ENCODE results near the gene BUB3. TPM values are rescaled to one million over a fixed set of nuclear protein-coding genes. Genes with fewer than 3 reads are reported as not detected.
"Not testable (repeated sequence)": the region's sequence is repeated elsewhere in the genome, so short reads cannot be mapped to it uniquely, and the experiment has no call there.

Gene BUB3
- total RNA-seq, 1 donor from 2014 or later = 213 TPM

DNA sequence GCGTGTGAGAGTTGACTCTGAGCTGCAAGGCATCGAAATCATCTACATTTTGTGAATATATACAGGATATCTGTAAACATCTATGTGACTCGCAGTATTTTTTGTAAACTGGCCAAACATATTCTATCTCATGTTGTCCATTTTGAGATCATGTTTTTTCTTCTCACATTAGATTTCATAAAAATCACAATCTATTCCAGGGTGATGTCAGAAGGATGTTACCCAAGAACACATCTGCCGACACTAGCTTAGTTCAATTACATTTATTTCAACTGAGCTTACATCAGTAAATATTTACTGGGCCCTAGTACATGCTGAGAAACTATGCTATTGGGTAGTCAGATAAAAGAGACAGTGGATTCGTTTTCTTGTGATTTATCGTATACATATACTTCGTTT lies 2.5 kb upstream of the BUB3 start:
- intact Hi-C loops (cut with micrococcal nuclease) = loop anchor here (1.0 to 10.0 kb wide), 3 partner anchors 14 to 1653 kb away; partner anchors contain the start of gene ABRAXAS2

DNA sequence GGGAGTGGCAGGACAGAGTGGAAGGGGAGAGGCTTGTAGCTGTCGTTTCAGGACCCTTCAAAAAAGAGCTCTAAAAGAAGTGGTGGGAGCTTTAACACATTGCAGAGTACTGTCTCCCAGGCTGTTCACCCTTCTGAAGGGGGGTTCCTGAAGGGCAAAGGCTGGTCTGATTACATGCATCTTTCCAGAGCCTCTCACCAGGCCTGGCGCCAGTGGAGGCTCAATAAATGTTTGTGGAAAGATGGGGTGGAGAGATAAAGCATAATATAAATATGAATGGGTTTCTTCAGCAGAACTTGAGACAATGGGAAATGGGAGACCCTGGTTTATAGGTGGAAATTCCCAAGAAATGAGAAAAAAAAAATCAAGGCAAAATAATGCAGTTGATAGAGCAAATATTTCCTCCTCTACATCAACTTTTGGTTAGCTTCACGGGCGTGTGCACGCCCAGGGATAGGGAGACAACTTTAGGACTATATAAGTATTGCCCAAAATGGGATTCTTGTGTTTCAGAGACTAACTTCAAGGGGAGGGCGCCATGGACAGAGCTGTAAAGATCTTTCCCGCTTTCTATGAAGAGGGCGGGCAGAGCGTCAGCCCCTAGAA lies 613 bp upstream of the BUB3 start:
- intact Hi-C loops (cut with micrococcal nuclease) = loop anchor here (1.0 to 10.0 kb wide), 7 partner anchors 89 to 1651 kb away; partner anchors contain the start of genes ABRAXAS2, C10orf88, FAM24B and IKZF5

DNA sequence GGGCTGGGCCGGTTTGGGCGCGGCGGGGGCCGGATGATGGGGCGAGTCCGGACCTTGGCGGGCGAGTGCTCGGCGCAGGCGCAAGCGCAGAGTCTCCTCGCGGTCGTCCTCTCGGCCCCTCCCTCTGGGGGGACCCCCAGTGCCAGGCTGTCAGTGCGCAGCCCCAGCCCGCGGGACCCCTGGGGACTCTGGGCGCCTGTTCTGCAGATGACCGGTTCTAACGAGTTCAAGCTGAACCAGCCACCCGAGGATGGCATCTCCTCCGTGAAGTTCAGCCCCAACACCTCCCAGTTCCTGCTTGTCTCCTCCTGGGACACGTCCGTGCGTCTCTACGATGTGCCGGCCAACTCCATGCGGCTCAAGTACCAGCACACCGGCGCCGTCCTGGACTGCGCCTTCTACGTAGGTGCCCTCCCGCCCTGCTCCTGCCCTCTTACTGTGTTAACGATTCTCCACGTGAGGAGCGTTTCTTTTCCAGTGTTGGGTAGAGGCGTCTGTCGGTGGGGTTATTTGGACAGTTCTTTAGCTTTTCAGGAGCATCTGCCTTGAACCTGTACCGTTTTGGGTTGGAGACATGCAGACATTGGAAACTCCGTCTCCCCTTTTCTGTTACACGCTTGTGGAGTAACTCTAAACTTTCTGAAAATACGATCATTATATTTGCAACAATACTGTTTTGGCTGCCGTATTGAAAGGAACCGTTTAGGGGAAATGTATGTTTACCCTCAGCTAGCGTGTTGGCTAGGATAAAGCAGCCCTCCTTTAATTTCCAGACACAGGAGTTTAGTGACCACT lies 706 bp downstream of the BUB3 start:
- intact Hi-C loops (cut with micrococcal nuclease) = loop anchor here (1.0 to 10.0 kb wide), 7 partner anchors 88 to 1650 kb away; partner anchors contain the start of genes ABRAXAS2, C10orf88, FAM24B and IKZF5

- intact Hi-C loops (cut with micrococcal nuclease) = loop anchor here (10.0 kb wide), 2 partner anchors 1069 to 1649 kb away; partner anchors contain the start of gene ABRAXAS2
Observed at GRCh38 chr10:123156078-123156477, 1.9 kb downstream of the BUB3 start.

- intact Hi-C loops (cut with micrococcal nuclease) = loop anchor here (10.0 kb wide), 2 partner anchors 1068 to 1648 kb away; partner anchors contain the start of gene ABRAXAS2
Observed at GRCh38 chr10:123157210-123157609, 3.0 kb downstream of the BUB3 start.

- intact Hi-C loops (cut with micrococcal nuclease) = loop anchor here (10.0 kb wide), 2 partner anchors 1066 to 1646 kb away; partner anchors contain the start of gene ABRAXAS2
Observed at GRCh38 chr10:123158682-123159081, 4.5 kb downstream of the BUB3 start.

DNA sequence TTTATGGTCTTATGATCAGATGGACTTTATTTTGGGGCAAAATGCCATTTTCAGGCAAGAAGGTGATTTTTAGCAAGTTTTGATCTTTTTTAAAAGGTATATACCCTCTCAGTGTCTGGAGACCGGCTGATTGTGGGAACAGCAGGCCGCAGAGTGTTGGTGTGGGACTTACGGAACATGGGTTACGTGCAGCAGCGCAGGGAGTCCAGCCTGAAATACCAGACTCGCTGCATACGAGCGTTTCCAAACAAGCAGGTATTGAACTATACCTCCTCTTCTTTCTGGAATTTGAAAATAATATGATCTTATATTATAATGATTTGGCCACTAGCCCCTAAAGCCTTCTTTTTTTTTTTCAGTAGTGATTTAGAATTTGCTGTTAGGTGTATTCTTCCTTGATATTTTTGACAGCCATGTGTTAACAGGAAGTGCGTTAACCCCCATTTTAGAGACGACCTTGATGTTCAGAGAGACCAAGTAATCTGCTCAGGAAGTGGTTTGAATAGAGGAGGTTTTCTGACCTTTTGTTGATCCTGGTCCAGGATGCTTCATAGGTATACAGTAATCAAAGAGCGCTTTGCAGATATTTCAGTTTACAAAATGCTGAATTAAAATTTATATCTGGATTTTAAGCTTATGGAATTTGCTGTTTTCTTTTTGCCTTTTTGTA lies 6.2 kb downstream of the BUB3 start:
- intact Hi-C loops (cut with micrococcal nuclease) = no loop called here

DNA sequence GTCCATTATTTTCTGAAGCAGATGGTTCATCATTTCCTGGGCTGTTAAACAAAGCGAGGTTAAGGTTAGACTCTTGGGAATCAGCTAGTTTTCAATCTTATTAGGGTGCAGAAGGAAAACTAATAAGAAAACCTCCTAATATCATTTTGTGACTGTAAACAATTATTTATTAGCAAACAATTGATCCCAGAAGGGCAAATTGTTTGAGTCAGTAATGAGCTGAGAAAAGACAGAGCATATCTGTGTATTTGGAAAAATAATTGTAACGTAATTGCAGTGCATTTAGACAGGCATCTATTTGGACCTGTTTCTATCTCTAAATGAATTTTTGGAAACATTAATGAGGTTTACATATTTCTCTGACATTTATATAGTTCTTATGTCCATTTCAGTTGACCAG lies 10.1 kb downstream of the BUB3 start:
- intact Hi-C loops (cut with micrococcal nuclease) = no loop called here

- intact Hi-C loops (cut with micrococcal nuclease) = no loop called here
Observed at GRCh38 chr10:123165445-123166072, 11.4 kb downstream of the BUB3 start.

- intact Hi-C loops (cut with micrococcal nuclease) = no loop called here
Observed at GRCh38 chr10:123166618-123167017, 12.4 kb downstream of the BUB3 start.

GRCh38 chr10:123170961-123171360 lies 16.8 kb downstream of the BUB3 start:
- intact Hi-C loops (cut with micrococcal nuclease) = no loop called here

DNA sequence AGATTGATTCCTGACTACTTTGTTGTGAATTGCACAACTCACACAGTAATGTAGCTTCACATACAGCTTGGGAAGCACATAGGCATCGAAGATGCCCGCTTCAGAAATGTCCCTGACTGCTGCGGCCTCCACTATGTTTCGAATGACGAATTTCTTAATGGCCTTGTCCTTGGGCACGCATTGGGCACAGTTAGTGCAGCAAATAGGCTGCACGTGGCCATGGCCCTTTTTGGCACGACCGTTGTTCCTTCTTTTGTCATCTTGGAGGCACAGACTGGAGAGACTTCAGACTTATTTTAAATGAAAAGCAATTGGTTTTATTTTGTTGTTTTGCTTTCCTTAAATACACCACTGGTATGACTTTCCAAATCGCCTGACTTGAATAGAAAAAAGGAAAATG lies 17.4 kb downstream of the BUB3 start:
- intact Hi-C loops (cut with micrococcal nuclease) = not testable (repeated sequence)

GRCh38 chr10:123175389-123176387 lies 21.5 kb downstream of the BUB3 start:
- intact Hi-C loops (cut with micrococcal nuclease) = no loop called here

DNA sequence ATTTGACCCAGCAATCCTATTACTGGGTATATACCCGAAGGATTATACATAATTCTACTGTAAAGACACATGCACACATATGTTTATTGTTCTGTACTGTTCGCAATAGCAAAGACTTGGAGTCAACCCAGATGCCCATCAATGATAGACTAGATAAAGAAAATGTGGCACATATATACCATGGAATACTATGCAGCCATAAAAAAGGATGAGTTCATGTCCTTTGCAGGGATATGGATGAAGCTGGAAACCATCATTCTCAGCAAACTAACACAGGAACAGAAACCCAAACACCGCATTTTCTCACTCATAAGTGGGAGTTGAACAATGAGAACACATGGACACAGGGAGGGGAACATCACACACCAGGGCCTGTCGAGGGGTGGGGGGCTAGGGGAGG lies 24.2 kb downstream of the BUB3 start:
- intact Hi-C loops (cut with micrococcal nuclease) = not testable (repeated sequence)

GRCh38 chr10:123180101-123181090 lies 26.2 kb downstream of the BUB3 start:
- intact Hi-C loops (cut with micrococcal nuclease) = no loop called here

DNA sequence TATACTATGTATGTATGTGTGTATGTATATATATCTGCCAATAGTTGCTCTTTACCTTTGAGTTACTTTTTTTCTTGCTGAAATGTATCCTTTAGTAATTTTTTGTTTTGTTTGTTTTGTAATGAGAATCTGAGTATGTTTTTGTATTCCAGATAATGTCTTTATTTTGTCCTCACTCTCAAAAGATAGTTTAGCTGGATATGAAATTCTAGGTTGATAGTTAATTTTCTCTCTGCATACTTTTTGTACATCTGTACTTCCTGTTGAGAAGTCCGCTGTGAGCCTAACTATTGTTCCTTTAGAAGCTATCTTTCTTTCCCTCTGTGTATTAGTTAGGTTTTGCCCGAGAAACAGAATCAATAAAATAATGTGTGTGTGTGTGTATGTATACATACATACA lies 29.5 kb downstream of the BUB3 start:
- intact Hi-C loops (cut with micrococcal nuclease) = no loop called here

DNA sequence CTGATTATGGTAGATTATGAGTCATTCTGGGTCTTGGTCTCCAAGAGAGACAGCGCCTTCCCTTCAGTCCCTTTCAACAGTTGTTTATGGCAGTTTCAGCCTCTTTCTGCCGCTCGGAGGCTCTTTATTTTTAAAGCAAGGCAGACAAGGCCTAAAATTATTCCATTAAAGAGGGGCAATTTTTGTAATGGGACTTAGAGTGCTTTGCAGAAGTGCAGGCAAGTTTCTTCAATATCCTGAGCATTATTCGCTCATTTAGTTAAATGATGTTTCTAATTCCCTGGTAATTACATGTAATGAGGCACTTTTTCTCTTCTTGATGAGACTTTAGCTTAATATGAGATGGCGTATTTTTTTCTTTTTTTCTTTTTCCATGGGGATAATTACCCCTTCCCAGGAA lies 33.6 kb downstream of the BUB3 start:
- intact Hi-C loops (cut with micrococcal nuclease) = no loop called here

DNA sequence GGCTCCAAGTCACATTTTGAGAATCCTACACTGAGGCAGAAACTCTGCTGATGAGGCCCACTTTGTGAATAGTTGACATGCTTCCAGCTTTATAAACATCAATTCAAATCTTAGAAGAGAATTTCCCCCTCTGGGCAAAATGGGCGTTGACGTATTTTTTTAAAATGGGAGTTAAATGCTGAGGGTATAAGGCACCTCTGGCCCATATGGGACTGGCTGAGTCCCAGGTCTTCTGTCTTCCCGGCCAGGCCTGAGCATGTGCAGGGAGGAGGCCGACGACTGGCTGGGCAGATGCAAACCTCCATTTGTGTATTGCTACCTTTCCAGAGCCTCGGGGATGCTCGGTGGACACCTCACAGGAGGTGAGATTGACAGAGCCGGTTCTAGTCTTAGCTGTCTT lies 37.7 kb downstream of the BUB3 start:
- intact Hi-C loops (cut with micrococcal nuclease) = no loop called here

- intact Hi-C loops (cut with micrococcal nuclease) = no loop called here
Observed at GRCh38 chr10:123194056-123194455, 39.9 kb downstream of the BUB3 start.
